ENCODE results near the gene BRAF.
A peak's percentile ranks its signal among the peaks of the same experiment; 100 is the strongest.
"Not testable (repeated sequence)": the region's sequence is repeated elsewhere in the genome, so short reads cannot be mapped to it uniquely, and the experiment has no call there.

The BRAF gene

DNA sequence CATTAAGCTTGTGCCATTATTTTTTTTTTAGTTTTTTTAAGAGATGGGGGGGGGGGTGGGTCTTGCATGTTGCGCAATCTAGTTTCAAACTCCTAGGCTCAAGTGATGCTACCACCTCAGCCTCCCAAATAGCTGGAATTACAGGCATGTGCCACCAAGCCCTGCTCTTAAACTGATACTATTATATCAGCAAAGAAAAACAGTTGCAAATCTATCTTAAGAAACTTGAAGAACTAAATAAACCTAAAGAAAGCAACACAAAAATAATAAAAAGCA is 47.5 kb downstream of the BRAF start:
- DNase-seq (ENCODE audit: low read depth in 2 of 2): no peak

DNA sequence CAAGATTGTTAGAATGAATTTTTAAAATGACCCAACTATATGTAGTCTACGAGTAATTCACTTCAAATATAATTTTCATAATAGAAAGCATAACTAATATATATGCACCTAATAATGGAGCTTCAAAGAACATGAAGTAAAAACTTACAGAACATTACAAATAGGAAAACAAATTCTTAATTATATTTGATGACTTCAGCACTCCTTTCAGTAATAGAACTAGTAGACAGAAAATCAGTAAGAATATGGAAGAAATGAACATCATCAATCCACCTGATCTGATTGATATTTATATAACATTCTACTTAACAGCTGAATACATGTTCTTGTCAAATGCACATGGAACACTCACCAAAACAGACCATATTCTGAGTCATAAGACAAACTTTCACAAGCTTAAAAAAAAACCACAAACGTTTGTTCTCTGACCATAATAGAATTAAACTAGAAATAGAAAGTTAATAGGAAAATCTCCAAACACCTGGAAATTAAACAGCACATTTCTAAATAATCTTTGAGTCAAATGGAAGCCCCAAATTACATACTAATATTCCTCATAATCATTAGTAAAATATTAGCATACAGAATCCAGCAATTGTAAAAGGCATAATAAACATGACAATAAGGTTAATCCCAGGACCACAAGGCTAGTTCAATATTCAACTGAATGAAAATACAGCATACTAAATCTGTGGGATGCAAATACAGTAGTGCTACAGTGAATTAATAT is 48.0 kb downstream of the BRAF start:
- DNase-seq (ENCODE audit: low read depth in 2 of 2): no peak

DNA sequence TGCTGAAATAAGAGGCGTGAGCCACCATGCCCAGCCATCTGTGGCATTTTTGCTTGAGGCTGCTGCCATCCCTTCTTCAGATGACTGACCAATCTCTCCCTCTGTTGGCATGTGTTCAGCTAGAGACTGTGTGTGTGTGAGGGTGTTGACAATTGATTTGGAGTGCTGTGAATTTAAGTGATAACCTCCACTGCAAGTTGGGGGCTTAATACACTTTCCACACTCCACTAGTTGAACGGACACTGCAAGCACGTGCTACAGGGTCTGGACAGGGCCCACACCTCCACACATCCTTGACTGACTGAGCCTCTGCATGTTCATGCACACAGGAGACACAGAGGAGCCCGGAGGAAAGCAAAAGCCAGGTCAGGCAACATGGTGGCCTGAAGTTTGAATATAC is 51.3 kb downstream of the BRAF start:
- DNase-seq (ENCODE audit: low read depth in 2 of 2): no peak

DNA sequence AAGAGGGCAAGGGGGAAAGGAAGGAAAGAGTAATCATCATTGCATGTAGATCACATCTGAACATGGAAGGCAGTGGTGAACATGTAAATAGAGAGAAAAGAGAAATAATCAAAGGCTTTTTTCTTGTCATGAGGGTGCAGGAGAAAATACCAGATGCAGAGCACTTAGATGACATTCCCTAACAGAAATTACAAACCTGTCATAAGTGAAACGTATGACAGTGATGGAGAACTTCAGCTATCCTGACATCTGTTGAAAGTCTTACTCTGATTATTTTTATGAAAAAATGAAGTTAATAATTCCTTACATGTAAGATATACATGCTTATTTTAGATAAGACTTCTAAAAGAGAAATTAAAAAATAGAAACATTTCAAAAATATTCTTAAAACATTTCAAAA is 54.7 kb downstream of the BRAF start:
- DNase-seq (ENCODE audit: low read depth in 2 of 2): no peak

DNA sequence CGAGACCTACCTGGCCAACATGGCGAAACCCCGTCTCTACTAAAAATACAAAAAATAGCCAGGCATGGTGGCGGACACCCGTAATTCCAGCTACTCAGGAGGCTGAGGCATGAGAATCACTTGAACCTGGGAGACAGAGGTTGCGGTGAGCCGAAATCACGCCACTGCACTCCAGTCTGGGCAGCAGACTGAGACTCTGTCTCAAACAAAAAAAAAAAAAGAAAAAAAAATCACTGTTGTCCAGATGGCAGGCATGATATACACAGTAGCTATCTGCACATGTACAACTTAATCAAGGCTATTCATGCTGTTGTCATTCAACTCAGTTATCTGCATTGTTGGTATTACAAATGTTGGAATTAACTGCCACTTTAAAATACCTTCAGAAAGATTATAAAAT is 55.3 kb downstream of the BRAF start:
- DNase-seq (ENCODE audit: low read depth in 2 of 2): no peak

DNA sequence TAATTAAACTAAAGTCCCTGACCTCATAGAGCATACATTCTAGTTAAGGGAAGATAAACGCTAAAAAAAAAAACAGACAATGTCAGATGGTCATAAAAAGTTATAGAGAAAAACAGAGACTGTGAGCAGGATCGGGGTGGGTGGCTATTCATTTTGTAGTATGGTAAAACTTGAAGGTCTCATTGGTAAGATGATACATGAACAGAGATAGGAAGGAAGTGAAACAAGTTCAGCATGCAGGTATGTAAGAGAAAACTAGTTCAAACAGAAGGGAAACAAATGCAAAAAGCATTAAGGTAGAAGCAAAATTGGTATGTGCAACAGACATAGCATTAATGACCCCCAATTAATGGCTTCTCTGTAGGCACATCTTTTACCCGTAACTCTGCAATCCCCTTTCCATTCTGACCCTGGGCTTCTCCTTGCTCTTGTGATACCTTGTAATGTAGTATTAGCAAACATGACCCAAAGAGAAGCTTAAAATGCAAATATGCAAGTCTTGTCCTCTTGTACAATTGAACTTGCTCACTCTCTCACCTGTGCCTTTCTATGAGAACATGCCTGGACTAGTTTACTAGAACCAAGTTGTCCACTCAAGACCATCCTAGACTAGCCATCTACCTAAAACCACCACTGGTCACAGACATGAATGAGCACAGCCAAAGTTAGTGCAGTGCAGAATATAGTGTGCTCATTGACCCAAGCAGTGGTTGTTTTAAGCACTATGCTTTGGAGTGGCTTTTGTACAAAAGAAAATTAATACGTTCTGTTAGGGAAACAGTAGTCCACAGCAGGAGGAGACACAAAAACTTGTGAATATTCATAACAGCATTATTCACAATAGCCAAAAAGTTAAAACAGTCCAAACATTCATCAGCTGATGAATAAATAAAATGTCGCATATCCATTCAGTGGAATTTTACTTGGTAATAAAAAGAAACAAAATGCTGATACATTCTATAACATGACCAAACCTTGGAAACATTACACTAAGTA is 57.0 kb downstream of the BRAF start:
- DNase-seq (ENCODE audit: low read depth in 2 of 2): no peak

DNA sequence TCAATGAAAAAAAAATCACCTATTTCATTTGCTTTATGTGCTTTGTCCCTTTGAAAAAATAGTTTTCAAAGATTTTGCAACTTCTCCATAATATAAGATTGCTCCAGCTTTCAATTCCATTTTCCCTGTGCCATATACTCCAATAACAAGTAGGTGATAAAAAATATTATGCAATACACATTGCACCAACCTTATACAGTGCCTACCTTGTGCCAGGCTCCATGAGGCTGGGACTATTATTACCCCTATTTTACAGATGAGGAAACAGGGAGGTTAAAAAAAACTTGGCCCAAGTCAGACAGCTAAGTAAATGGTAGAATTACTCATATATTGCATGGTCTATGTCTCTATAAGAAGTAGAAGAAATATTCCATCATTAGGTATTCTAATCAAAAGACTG is 57.8 kb downstream of the BRAF start:
- DNase-seq (ENCODE audit: low read depth in 2 of 2): no peak

DNA sequence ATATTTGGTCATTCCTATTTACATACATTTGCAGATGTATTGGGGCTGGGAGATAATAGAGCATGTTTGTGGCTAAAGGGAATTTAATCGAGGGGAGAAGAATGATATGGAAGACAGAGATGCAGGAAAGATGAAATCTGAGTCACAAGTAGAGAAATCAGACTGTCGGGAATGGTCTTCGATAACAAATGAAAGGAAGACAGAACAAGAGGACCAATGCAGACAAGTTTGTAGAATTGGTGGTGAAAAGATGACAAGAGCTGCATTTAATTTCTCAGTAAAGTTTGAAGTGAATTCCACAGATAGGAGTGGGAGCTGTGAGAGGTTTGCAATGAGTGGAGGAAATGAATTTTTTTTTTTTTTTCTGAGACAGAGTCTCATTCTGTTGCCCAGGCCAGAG is 60.0 kb downstream of the BRAF start:
- no peak for DNase-seq (ENCODE audit: low read depth in 2 of 2)

DNA sequence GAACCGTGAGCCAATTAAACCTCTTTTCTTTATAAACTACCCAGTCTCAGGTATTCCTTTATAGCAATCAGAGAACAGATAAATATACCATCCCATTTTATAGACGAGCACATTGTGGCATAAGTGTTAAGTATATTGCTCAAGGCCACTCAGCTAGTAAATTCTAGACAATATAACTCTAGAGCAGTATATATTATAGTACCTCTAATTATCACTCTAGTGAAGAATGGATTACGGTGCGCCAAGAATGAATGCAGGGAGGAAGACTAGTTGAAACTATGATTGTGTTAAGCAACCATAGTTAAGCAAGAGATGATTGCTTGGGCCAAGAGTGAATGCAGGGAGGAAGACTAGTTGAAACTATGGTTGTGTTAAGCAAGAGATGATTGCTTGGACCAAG is 60.9 kb downstream of the BRAF start:
- DNase-seq (ENCODE audit: low read depth in 2 of 2): no peak

DNA sequence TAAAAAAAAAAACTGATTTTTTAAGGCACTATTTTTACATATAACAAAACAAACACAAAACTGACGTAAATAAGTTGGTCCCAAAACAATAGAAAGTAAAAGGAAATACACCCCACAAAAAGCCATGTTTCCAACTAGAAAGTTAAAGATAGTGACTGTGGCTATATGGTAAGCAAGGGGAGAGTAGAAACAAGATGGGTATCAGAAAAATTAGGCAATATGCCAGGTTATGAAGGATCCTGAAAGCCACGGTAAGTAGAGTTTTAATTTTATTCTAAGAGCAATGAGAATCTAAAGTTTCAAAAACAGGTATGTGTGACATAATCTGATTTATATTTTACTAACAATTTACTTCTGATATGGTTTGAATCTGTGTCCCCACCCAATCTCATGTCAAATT is 61.5 kb downstream of the BRAF start:
- no peak for DNase-seq (ENCODE audit: low read depth in 2 of 2)

DNA sequence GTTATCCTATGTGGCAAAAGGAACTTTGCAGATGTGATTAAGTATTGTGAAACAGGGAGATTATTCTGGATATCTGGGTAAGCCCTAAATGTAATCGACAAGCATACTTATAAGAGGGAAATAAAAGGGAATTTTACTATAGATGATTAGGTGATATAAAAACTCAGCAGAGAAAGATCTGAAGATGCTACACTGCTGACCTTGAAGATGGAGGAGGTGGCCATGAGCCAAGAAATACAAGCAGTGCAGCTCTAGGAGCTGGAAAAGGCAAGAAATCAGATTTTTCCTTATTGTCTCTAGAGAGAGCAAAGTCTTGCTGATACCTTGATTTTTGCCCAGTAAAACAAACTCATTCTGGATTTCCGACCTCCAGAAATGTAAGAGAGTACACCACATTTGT is 67.7 kb downstream of the BRAF start:
- DNase-seq (ENCODE audit: low read depth in 2 of 2): no peak

DNA sequence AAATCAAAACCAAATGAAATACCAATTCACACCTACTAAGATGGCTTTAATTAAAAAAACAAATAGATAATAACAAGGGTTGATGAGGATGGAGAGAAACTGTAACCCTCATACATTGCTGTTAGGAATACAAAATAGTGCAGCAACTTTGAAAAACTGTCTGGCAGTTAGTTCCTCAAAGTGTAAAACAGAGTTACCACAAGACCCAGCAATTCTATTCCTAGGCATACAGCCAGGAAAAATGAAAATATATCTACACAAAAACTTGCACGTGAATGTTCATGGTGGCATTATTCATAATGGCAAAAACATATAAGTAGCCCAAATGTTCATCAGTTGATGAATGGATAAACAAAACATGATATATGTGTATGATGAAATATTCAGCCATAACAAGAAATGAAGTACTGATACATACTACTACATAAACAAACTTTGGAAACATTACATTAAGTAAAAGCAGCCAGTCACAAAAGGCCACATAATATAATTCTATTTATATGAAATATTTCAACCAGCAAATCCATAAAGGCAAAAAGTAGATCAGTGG is 83.5 kb downstream of the BRAF start:
- DNase-seq (ENCODE audit: low read depth in 2 of 2): no peak

DNA sequence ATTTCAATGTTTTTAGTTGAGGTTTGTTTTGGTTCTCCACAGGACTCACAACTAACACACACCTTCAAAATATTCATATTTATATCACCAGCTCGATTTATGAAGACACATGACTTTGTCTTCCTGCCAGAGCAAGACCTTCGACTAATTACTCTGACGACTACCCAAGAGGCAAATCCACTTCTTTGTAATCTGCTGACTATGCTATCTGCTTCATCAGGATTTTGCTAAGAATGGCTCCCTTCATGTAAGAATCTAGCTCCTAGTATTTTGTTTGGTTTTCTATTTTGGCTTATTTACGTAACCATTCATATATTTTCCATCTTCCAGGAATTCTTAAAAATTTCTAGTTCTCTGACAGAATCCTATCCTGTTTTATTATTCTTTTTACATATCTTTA is 93.0 kb downstream of the BRAF start:
- DNase-seq (ENCODE audit: low read depth in 2 of 2): no peak

DNA sequence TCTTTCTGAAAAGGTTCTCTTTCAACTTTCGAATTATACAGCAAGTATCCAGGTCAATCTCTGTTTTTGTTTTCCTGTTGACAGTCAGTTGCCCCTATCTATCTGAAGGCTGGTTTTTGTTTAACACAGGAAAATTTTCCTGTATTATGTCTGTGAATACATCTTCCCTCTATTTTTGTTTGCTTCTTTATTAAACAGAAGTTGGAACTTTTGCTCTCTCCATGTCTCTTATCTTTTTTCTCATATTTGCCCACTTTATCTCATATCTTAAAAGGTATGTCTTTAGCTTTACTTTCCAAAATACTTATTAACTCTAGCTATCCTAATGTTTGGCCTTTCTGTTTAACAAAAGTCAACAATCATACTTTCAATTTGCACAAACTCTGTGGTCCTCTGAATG is 95.0 kb downstream of the BRAF start:
- DNase-seq (ENCODE audit: low read depth in 2 of 2): no peak

DNA sequence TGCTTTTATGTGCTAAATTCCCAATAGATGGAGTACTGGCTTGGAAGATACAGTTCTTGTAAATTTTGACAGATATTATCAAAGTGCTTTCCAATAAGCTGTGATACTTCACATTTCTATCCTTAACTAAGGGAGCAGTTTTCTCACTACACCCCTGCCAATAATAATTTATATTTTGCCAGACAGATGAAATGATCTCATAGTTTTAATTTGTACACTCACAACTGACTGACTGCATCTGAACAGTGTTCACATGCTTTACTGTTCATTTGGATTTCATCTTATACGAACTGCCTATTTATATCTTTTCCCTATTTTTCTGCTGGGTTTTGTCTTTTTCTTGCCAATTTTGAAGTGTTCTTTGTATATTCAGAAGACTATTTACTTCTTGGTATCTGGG is 96.0 kb downstream of the BRAF start:
- no peak for DNase-seq (ENCODE audit: low read depth in 2 of 2)

DNA sequence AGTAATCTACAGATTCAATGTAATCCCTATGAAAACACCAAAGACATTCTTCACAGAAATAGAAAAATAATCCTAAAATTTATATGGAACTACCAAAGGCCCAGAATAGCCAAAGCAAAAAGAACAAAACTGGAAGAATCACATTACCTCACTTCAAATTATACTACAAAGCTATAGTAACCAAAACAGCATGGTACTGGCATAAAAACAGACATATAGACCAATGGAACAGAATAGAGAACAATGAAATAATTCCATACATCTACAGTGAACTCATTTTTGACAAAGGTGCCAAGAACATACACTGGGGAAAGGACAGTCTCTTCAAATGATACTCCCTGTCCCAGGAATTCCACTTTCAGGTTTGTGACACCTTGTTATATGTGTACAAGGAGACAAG is 107.3 kb downstream of the BRAF start:
- DNase-seq (ENCODE audit: low read depth in 2 of 2): not testable (repeated sequence)

DNA sequence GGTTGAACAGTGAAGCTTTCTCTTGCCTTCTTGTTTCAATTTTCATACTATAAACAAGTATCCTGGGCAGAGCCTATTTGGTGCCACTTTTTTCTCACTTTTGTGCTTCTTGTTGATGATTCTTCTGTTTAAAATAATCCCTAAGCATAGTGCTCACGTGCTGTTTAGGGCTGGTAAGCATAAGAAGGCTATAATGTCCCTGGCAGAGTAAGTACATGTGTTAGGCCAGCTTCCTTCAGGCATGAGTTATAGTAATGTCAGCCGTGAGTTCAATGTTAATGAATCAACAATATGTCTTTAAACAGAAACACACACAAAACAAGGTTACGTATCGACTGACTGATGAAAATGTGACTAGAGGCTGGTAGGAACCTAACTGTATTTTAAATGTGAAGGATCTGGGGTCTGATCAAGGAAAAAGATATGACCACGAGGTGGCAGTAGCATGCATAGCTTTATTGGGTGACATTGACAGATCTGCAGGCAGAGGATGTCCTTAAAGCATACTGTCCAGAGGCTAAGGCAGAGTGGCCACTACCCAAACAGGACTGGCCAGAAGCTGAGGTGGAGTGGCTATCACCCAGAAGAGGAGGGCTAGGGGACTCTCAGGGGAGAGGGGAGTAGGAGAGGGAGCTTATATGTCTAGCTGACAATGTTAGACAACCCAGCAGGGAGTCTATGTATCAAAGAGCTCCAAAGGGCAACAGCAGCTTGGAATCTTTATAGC is 113.7 kb downstream of the BRAF start:
- peak; percentile 6 to 7 for DNase-seq (ENCODE audit: low read depth in 2 of 2)

DNA sequence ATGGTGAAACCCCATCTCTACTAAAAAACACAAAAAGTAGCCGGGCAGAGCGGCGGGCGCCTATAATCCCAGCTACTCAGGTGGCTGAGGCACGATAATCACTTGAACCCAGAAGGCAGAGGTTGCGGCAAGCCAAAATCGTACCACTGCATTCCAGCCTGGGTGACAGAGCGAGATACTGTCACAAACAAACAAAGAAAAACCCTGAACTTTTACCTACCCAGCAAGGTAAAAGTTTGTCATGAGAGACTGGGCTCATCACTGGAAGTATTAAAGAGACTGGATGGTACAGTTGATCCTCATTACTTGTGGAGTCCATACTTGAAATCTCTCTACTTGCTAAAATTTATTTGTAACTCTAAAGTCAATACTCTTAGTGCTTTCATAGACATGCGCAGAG is 114.3 kb downstream of the BRAF start:
- no peak for DNase-seq (ENCODE audit: low read depth in 2 of 2)

DNA sequence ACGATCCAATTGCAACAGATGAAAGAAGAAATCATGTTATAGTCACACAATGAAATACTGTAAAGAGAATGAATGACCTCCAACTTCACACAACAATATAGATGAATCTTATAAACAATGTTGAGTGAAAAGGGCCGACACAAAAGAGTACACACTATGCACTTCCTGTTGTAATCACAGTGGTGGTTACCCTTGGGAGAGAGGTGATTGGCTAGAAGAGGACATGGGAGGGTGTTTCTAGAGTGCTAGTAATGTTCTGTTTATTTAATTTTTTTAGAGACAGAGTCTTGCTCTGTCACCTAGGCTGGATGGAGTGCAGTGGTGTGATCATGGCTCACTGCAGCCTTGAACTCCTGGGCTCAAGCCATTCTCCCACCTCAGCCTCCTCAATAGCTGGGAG is 145.8 kb downstream of the BRAF start:
- no peak for DNase-seq (ENCODE audit: low read depth in 2 of 2)

DNA sequence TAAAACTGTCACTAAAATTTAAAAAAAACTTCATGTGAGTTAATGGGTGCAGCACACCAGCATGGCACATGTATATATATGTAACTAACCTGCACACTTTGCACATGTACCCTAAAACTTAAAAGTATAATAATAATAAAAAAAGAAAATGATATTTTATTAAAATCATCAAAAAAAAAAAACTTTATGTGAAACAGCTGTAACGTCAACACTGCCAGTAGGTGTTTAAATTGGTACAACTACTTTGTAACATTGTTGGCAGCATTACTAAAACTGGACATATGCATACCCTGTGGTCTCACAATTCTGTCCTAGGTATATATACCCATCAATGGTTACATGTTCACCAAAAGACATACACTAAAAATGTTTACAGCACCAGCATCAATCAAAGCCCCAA is 146.2 kb downstream of the BRAF start:
- DNase-seq (ENCODE audit: low read depth in 2 of 2): no peak

DNA sequence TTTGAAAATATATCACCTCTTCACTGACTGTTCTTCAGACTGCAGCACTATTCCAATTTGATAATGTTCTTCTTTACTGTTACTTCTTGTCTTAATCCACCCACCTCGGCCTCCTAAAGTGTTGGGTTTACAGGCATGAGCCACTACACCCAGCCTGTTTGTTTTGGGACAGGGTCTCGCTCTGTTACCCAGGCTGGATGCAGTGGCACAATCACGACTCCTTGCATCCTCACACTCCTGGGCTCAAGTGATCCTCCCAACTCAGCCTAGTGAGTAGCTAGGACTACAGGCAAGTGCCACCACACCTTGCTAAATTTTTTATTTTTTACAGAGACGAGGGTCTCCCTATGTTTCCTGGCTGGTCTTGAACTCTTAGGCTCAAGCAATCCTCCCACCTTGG is 150.4 kb downstream of the BRAF start:
- DNase-seq (ENCODE audit: low read depth in 2 of 2): no peak

DNA sequence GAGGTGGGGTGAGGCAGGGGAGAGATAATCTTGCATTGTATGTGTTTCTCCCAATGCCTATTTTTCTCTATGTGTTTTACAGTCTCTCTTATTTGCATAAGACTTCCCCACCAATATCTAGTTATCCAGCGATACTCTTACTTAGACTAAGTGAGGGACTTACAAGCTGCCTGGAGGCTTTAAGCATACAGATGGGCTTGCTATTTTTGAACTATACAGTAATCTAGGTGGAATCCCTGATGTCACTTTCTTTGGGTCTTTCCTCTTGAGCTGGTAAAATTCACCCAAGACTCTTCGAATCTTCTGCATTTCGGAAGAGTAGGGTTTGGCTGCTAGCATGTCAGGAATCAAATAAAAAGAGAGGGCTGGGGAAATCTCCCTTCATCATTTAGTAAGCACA is 151.6 kb downstream of the BRAF start:
- DNase-seq (ENCODE audit: low read depth in 2 of 2): no peak
